Measurements from ENCODE around the gene CYLD. TPM values are rescaled to one million over a fixed set of nuclear protein-coding genes. Genes with fewer than 3 reads are reported as not detected.

CYLD gene
- polyA plus RNA-seq, 1 donor from 2014 or later: 27.6 TPM

GRCh38 chr16:50776037-50776436 lies 34.2 kb downstream of the CYLD start:
- TF ChIP-seq RAD21 (conservative IDR thresholded peaks at IDR 0.05): no peak
- TF ChIP-seq EZH2 (IDR thresholded peaks at IDR 0.05; ENCODE audit: borderline replicate concordance, insufficient read depth, low read length, poor library complexity, severe bottlenecking): no peak
- TF ChIP-seq EP300 (conservative IDR thresholded peaks at IDR 0.05; ENCODE audit: poor library complexity, severe bottlenecking): no peak
- TF ChIP-seq REST (IDR thresholded peaks at IDR 0.05; ENCODE audit: borderline replicate concordance): no peak
- Histone ChIP-seq H3K9ac (ENCODE audit: low read length) (no peak overlapping the region), H3K9me2 (ENCODE audit: insufficient read depth, low read length) (no peaks in the 10 kb centered on the region), H4K20me1 (ENCODE audit: insufficient read depth) (no peaks in the 10 kb centered on the region), H3K9me3 (ENCODE audit: low read length) (no peaks in the 10 kb centered on the region), H3K4me3 (ENCODE audit: low read length) (no peak overlapping the region), H3K27ac (ENCODE audit: low read length) (no peak overlapping the region), H3K79me2 (replicated peaks; ENCODE audit: insufficient read depth, low read length) (no peaks in the 10 kb centered on the region), H3F3A (ENCODE audit: insufficient read depth, low read length, poor library complexity, severe bottlenecking) (no peaks in the 10 kb centered on the region), H3K36me3 (ENCODE audit: insufficient read depth, low read length) (no peaks in the 10 kb centered on the region), H3K27me3 (ENCODE audit: insufficient read depth, low read depth, low read length) (no peaks in the 10 kb centered on the region), H2AFZ (ENCODE audit: low read depth, low read length) (no peak overlapping the region), H3K4me2 (ENCODE audit: low read length) (no peak overlapping the region)

- H2AFZ ChIP-seq (ENCODE audit: low read depth, low read length): no peak overlapping the region
- no peaks in the 10 kb centered on the region for H3K27me3 ChIP-seq (ENCODE audit: insufficient read depth, low read depth, low read length)
- no peaks in the 10 kb centered on the region for H3K36me3 ChIP-seq (ENCODE audit: insufficient read depth, low read length)
- H4K20me1 ChIP-seq (ENCODE audit: insufficient read depth): no peaks in the 10 kb centered on the region
- H3K9me2 ChIP-seq (ENCODE audit: insufficient read depth, low read length): no peaks in the 10 kb centered on the region
- TF ChIP-seq CTCF (IDR thresholded peaks at IDR 0.05; ENCODE audit: poor library complexity, severe bottlenecking): no peak
- TF ChIP-seq POLR2AphosphoS5 (IDR thresholded peaks at IDR 0.05): no peak
- no peak for TF ChIP-seq SMC3 (conservative IDR thresholded peaks at IDR 0.05; ENCODE audit: poor library complexity)
- no peak for TF ChIP-seq EZH2 (IDR thresholded peaks at IDR 0.05; ENCODE audit: borderline replicate concordance, insufficient read depth, low read length, poor library complexity, severe bottlenecking)
- no peak for TF ChIP-seq EP300 (conservative IDR thresholded peaks at IDR 0.05; ENCODE audit: poor library complexity, severe bottlenecking)
- TF ChIP-seq RAD21 (conservative IDR thresholded peaks at IDR 0.05): no peak
- TF ChIP-seq TAF1 (IDR thresholded peaks at IDR 0.05; ENCODE audit: low read depth): no peak
- no peak for TF ChIP-seq MXI1 (conservative IDR thresholded peaks at IDR 0.05; ENCODE audit: poor library complexity, severe bottlenecking)
- TF ChIP-seq REST (IDR thresholded peaks at IDR 0.05; ENCODE audit: borderline replicate concordance): no peak
- H3K4me2 ChIP-seq (ENCODE audit: low read length): no peak overlapping the region
- H3K79me2 ChIP-seq (replicated peaks; ENCODE audit: insufficient read depth, low read length): no peaks in the 10 kb centered on the region
- H3K4me3 ChIP-seq (ENCODE audit: low read length): no peak overlapping the region
- H3K9me3 ChIP-seq (ENCODE audit: low read length): no peaks in the 10 kb centered on the region
- no peak overlapping the region for H3K9ac ChIP-seq (ENCODE audit: low read length)
- no peak overlapping the region for H3K27ac ChIP-seq (ENCODE audit: low read length)
- no peaks in the 10 kb centered on the region for H3F3A ChIP-seq (ENCODE audit: insufficient read depth, low read length, poor library complexity, severe bottlenecking)
Observed at GRCh38 chr16:50778284-50779163, 36.6 kb downstream of the CYLD start.

Measured in neural cell (in vitro differentiated cells).